Stomach (tissue), 9 donors: ENCODE measurements around the gene CHD6. TPM values are rescaled to one million over a fixed set of nuclear protein-coding genes. Genes with fewer than 3 reads are reported as not detected.

ENCODE experiments used
- DNase-seq, 2 donors: peaks; one replicate each; pipeline versions ENCODE4 v3.0.0 to v3.0.0-alpha.2; 2013 to 2019
- H3K27ac ChIP-seq, 5 donors: fragments of 200-600 bp in 4 of 5; sonication (generic) in 4 of 5; one replicate each; pipeline ENCODE4 v1.5.1; 2013 to 2019; ENCODE audit warnings: mild to moderate bottlenecking in 1 of 5, moderate library complexity in 1 of 5
- H3K27me3 ChIP-seq, 3 donors: fragments of 200-600 bp; sonication (generic); one replicate each; pipeline ENCODE4 v1.5.1; 2017 to 2019; ENCODE audit warnings: mixed run types in 1 of 3
- H3K36me3 ChIP-seq, 4 donors: fragments of 200-600 bp; sonication (generic); 1 replicate in 3 of 4; 2 replicates in 1 of 4; pipeline ENCODE4 v1.5.1; 2016 to 2019
- H3K4me1 ChIP-seq, 4 donors: fragments of 200-600 bp; sonication (generic); one replicate each; pipeline ENCODE4 v1.5.1; 2016 to 2019
- H3K4me3 ChIP-seq, 4 donors: fragments of 200-600 bp; sonication (generic) in 3 of 4; one replicate each; pipeline ENCODE4 v1.5.1; 2016 to 2019; ENCODE audit warnings: mild to moderate bottlenecking in 1 of 4
- H3K9me3 ChIP-seq, 4 donors: fragments of 200-600 bp; sonication (generic); one replicate each; pipeline ENCODE4 v1.5.1; 2016 to 2019
- CTCF ChIP-seq, 7 experiments: fragments of 450-650 bp in 4 of 7; fragments of 200-600 bp in 3 of 7; sonication (generic) in 3 of 7; IDR thresholded peaks; one replicate each; pipeline ENCODE4 v1.5.1; 2016 to 2019; ENCODE audit warnings: antibody characterized with exemption in 7 of 7, control low read depth in 2 of 7, mild to moderate bottlenecking in 1 of 7
- EP300 ChIP-seq: sonication (generic); formaldehyde crosslinking; IDR thresholded peaks from one replicate; pipeline ENCODE4 v1.6.1; 2017; ENCODE audit warnings: antibody characterized with exemption
- POLR2A ChIP-seq, 4 donors: fragments of 450-650 bp; IDR thresholded peaks; one replicate each; pipeline ENCODE4 v1.6.1; 2016; ENCODE audit warnings: antibody characterized with exemption in 4 of 4, control low read depth in 2 of 4, mild to moderate bottlenecking in 1 of 4, moderate library complexity in 1 of 4
- POLR2AphosphoS5 ChIP-seq, 3 donors: sonication (generic); formaldehyde crosslinking; IDR thresholded peaks; one replicate each; pipeline ENCODE4 v1.6.1; 2016; ENCODE audit warnings: antibody characterized with exemption in 3 of 3
- WGBS, 5 donors: extraction: QIAGEN DNeasy Blood & Tissue Kit in 3 of 5; methylation state at CpG; one replicate each; pipeline versions ENCODE4 v1.1.5 to v1.1.7; 2013 to 2018; 5-methylcytosine and 5-hydroxymethylcytosine counted together
- intact Hi-C: fragments of 100-400 bp; cut with DNase I; formaldehyde crosslinking; loops from one replicate; pipeline ENCODE4 v1.15.1; 2023; ENCODE audit warnings: low total_unique reads
- polyA plus RNA-seq, 3 donors: library from polyadenylated mRNA; stranded (reverse); fragments of 200-250 nt; gene quantifications; one replicate each; pipeline ENCODE4 v1.2.3, GENCODE V29; 2013
- total RNA-seq, 5 donors: library from RNA; depleted of rRNA; stranded (reverse); fragments of >200 nt; gene quantifications; one replicate each; pipeline versions ENCODE4 v1.1.0 to v1.2.3, GENCODE V29; 2014 to 2016
- donor health status: healthy with polysubstance abuse.
- donor health status: Bipolar disorder and iron deficiency.
- donor health status: healthy.

CHD6 gene
- total and polyA plus RNA-seq, 8 donors: 4.4 to 84.6 (median 47.5) TPM

GRCh38 chr20:41355598-41356203 lies 262.5 kb downstream of the CHD6 start:
- no peak for TF ChIP-seq CTCF (IDR thresholded peaks at IDR 0.05)
- no peak for TF ChIP-seq POLR2AphosphoS5 (IDR thresholded peaks at IDR 0.05)
- no peak for TF ChIP-seq EP300
- TF ChIP-seq POLR2A (IDR thresholded peaks at IDR 0.05): no peak
- Histone ChIP-seq H3K27ac (no peak overlapping the region), H3K4me1 (no peaks in the 10 kb centered on the region), H3K36me3 (peaks cover 3 to 74% (median 67%) of the 10 kb centered on the region in 4 donors), H3K9me3 (no peaks in the 10 kb centered on the region), H3K27me3 (no peaks in the 10 kb centered on the region), H3K4me3 (no peak overlapping the region)
- 93 to 98% (median 95%) methylated on average over 4 to 7 of the region's 7 CpGs for WGBS, 5 donors
- no peak for DNase-seq
- intact Hi-C loops: no loop called here

- DNase-seq: no peak
- H3K36me3 ChIP-seq: peaks cover 3 to 79% (median 71%) of the 10 kb centered on the region in 4 donors
- H3K4me3 ChIP-seq: no peak overlapping the region
- 97 to 99% (median 97%) methylated on average over 3 of the region's 3 CpGs for WGBS, 5 donors
- TF ChIP-seq EP300: no peak
- no peak for TF ChIP-seq POLR2A (IDR thresholded peaks at IDR 0.05)
- no peak for TF ChIP-seq POLR2AphosphoS5 (IDR thresholded peaks at IDR 0.05)
- no peak for TF ChIP-seq CTCF (IDR thresholded peaks at IDR 0.05)
- H3K27ac ChIP-seq: no peak overlapping the region
- no peaks in the 10 kb centered on the region for H3K9me3 ChIP-seq
- no peaks in the 10 kb centered on the region for H3K27me3 ChIP-seq
- no peaks in the 10 kb centered on the region for H3K4me1 ChIP-seq
- intact Hi-C loops: no loop called here
Measured at GRCh38 chr20:41355192-41355591, 263.0 kb downstream of the CHD6 start.

- Histone ChIP-seq H3K4me1 (no peaks in the 10 kb centered on the region), H3K9me3 (no peaks in the 10 kb centered on the region), H3K27ac (no peak overlapping the region), H3K27me3 (no peaks in the 10 kb centered on the region), H3K36me3 (peaks cover 3 to 92% (median 75%) of the 10 kb centered on the region in 4 donors), H3K4me3 (no peak overlapping the region)
- no peak for DNase-seq
- intact Hi-C loops: no loop called here
- TF ChIP-seq EP300 (no peak), POLR2A (IDR thresholded peaks at IDR 0.05) (no peak), POLR2AphosphoS5 (IDR thresholded peaks at IDR 0.05) (no peak), CTCF (IDR thresholded peaks at IDR 0.05) (no peak)
Measured at GRCh38 chr20:41353530-41353929, 264.6 kb downstream of the CHD6 start.

- H3K4me3 ChIP-seq: no peak overlapping the region
- TF ChIP-seq POLR2A (IDR thresholded peaks at IDR 0.05) (no peak), EP300 (no peak), POLR2AphosphoS5 (IDR thresholded peaks at IDR 0.05) (no peak), CTCF (IDR thresholded peaks at IDR 0.05) (no peak)
- H3K27me3 ChIP-seq: no peaks in the 10 kb centered on the region
- peaks cover 0 to 3% (median 0%) of the 10 kb centered on the region in 4 donors for H3K4me1 ChIP-seq
- H3K36me3 ChIP-seq: peaks cover 3 to 91% (median 74%) of the 10 kb centered on the region in 4 donors
- no peak overlapping the region for H3K27ac ChIP-seq
- H3K9me3 ChIP-seq: no peaks in the 10 kb centered on the region
- intact Hi-C loops: no loop called here
- DNase-seq: no peak
- WGBS, 5 donors: 70 to 86% (median 78%) methylated on average over 5 of the region's 5 CpGs
Measured at GRCh38 chr20:41352666-41353065, 265.5 kb downstream of the CHD6 start.
